ENCODE measurements around the gene PBX3.

DNA sequence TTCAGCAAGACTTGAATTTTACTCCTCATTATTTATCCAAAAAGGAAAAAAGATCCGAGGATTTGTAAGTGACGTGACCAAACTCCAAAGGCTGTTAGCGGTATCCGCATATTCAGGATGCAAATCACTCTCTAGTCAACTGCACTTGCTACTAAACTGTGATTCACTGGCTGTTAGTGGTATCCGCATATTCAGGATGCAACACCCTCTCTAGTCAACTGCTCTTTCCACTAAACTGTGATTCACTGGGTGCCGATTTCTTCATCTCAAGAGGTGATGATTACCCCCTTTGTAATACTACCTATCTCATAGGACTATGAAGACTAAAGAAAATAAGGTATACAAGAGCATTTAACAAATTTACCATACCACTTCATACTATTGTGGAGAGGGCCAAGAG is 45.8 kb upstream of the PBX3 start:
- no peak for TF ChIP-seq ZNF274 (IDR thresholded peaks at IDR 0.05; ENCODE audit: low read depth, low read length)
- no peak for TF ChIP-seq YY1 (IDR thresholded peaks at IDR 0.05; ENCODE audit: insufficient read depth, insufficient read length)
- no peak for TF ChIP-seq SUZ12 (IDR thresholded peaks at IDR 0.05; ENCODE audit: extremely low read depth, insufficient read depth, insufficient read length)

All from NT2/D1 (cell line).